Hepatocyte (in vitro differentiated cells): ENCODE data around the gene CRKL. TPM values are rescaled to one million over a fixed set of nuclear protein-coding genes. Genes with fewer than 3 reads are reported as not detected.

Experiments used
- DNase-seq: peaks from one replicate; pipeline ENCODE4 v3.0.0-alpha.2; 2016; ENCODE audit warnings: low spot score
- H2AFZ ChIP-seq: fragments of 200-600 bp; sonication (generic); 2 replicates; pipeline ENCODE4 v1.6.0; 2016; ENCODE audit warnings: antibody characterized with exemption, mild to moderate bottlenecking
- H3K27ac ChIP-seq: fragments of 200-600 bp; sonication (generic); 2 replicates; pipeline ENCODE4 v1.5.1; 2016; ENCODE audit warnings: mild to moderate bottlenecking
- H3K27me3 ChIP-seq: fragments of 200-600 bp; sonication (generic); 2 replicates; pipeline ENCODE4 v1.6.1; 2016
- H3K36me3 ChIP-seq: fragments of 200-600 bp; sonication (generic); replicated peaks from 2 replicates; pipeline ENCODE4 v1.5.1; 2016; ENCODE audit warnings: low read depth; ENCODE audit not compliant: insufficient read depth
- H3K4me1 ChIP-seq: fragments of 200-600 bp; sonication (generic); 2 replicates; pipeline ENCODE4 v1.5.1; 2016; ENCODE audit warnings: mild to moderate bottlenecking, moderate library complexity; ENCODE audit not compliant: insufficient read depth
- H3K4me2 ChIP-seq: fragments of 200-600 bp; sonication (generic); 2 replicates; pipeline ENCODE4 v1.6.0; 2016
- H3K4me3 ChIP-seq: fragments of 200-600 bp; sonication (generic); 2 replicates; pipeline ENCODE4 v1.5.1; 2016; ENCODE audit warnings: mild to moderate bottlenecking
- H3K79me2 ChIP-seq: fragments of 200-600 bp; sonication (generic); 2 replicates; pipeline ENCODE4 v1.6.0; 2017; ENCODE audit warnings: mild to moderate bottlenecking
- H3K9me2 ChIP-seq: fragments of 200-600 bp; sonication (generic); replicated peaks from 2 replicates; pipeline ENCODE4 v1.6.0; 2017; ENCODE audit warnings: mild to moderate bottlenecking; ENCODE audit not compliant: insufficient read depth
- H3K9me3 ChIP-seq: fragments of 200-600 bp; sonication (generic); 2 replicates; pipeline ENCODE4 v1.5.1; 2016; ENCODE audit warnings: low read depth, mild to moderate bottlenecking
- H4K20me1 ChIP-seq: fragments of 200-600 bp; sonication (generic); 2 replicates; pipeline ENCODE4 v1.6.0; 2016; ENCODE audit warnings: mild to moderate bottlenecking; ENCODE audit not compliant: insufficient read depth, poor library complexity, severe bottlenecking
- CTCF ChIP-seq: fragments of 200-600 bp; sonication (generic); IDR thresholded peaks from 2 replicates; pipeline ENCODE4 v1.5.1; 2016; ENCODE audit warnings: antibody characterized with exemption, mild to moderate bottlenecking; ENCODE audit not compliant: poor library complexity
- EZH2 ChIP-seq: fragments of 200-600 bp; sonication (generic); IDR thresholded peaks from 2 replicates; pipeline ENCODE4 v1.6.1; 2016; ENCODE audit warnings: antibody characterized with exemption, mild to moderate bottlenecking, borderline replicate concordance
- EZH2phosphoT487 ChIP-seq: fragments of 200-600 bp; sonication (generic); IDR thresholded peaks from one replicate; pipeline ENCODE4 v1.6.1; 2018; ENCODE audit warnings: antibody characterized with exemption, mild to moderate bottlenecking, low read depth, moderate library complexity; ENCODE audit not compliant: unreplicated experiment, severe bottlenecking
- WGBS: methylation state at CpG from one replicate; pipeline ENCODE4 v1.1.6; 2016; ENCODE audit warnings: low lambda C conversion rate; ENCODE audit errors: missing lambda C conversion rate; 5-methylcytosine and 5-hydroxymethylcytosine counted together
- polyA plus RNA-seq: library from polyadenylated mRNA; unstranded; fragments of >200 nt; fragmentation: Nextera tagmentation; extraction: Ambion mirVana; gene quantifications from 2 replicates; pipeline ENCODE4 v1.2.1, GENCODE V29; 2016
- total RNA-seq: library from RNA; depleted of rRNA; stranded (reverse); fragments of >200 nt; gene quantifications from 2 replicates; pipeline ENCODE4 v1.2.3, GENCODE V29; 2014

CRKL gene
- total and polyA plus RNA-seq, 2 experiments from 2014 or later, result 31.8 to 49.2 TPM

GRCh38 chr22:20976291-20976877, 59.2 kb downstream of the CRKL start:
- WGBS, result 87% methylated on average over 24 of the region's 24 CpGs
- DNase-seq, result no peak
- no peaks in the 10 kb centered on the region for H3K36me3 ChIP-seq
- no peak overlapping the region for H3K4me2 ChIP-seq
- no peak overlapping the region for H2AFZ ChIP-seq
- peaks cover 16% of the 10 kb centered on the region for H3K4me1 ChIP-seq
- no peaks in the 10 kb centered on the region for H3K9me3 ChIP-seq
- H4K20me1 ChIP-seq, result no peaks in the 10 kb centered on the region
- H3K27ac ChIP-seq, result no peak overlapping the region
- TF ChIP-seq EZH2phosphoT487 (no peak), CTCF (no peak), EZH2 (no peak)
- H3K9me2 ChIP-seq, result no peaks in the 10 kb centered on the region
- H3K27me3 ChIP-seq, result no peaks in the 10 kb centered on the region
- peaks cover 4% of the 10 kb centered on the region for H3K79me2 ChIP-seq
- H3K4me3 ChIP-seq, result no peak overlapping the region

- no peak overlapping the region for H3K4me2 ChIP-seq
- TF ChIP-seq EZH2phosphoT487, result no peak
- TF ChIP-seq EZH2, result no peak
- TF ChIP-seq CTCF, result no peak
- H3K9me3 ChIP-seq, result no peaks in the 10 kb centered on the region
- no peaks in the 10 kb centered on the region for H3K9me2 ChIP-seq
- H3K27me3 ChIP-seq, result no peaks in the 10 kb centered on the region
- H3K79me2 ChIP-seq, result peaks cover 5% of the 10 kb centered on the region
- WGBS, result 90% methylated on average over 10 of the region's 11 CpGs
- H4K20me1 ChIP-seq, result no peaks in the 10 kb centered on the region
- H3K4me3 ChIP-seq, result no peak overlapping the region
- DNase-seq, result no peak
- H2AFZ ChIP-seq, result no peak overlapping the region
- H3K36me3 ChIP-seq, result no peaks in the 10 kb centered on the region
- H3K4me1 ChIP-seq, result peaks cover 18% of the 10 kb centered on the region
- H3K27ac ChIP-seq, result no peak overlapping the region
These were observed 59.8 kb downstream of the CRKL start for GRCh38 chr22:20977019-20977418.

GRCh38 chr22:20977516-20978170, 60.4 kb downstream of the CRKL start:
- 94% methylated on average over 16 of the region's 17 CpGs for WGBS

More at GRCh38 chr22:20977516-20978170, 60.4 kb downstream of the CRKL start:
- Histone ChIP-seq H4K20me1 (no peaks in the 10 kb centered on the region), H3K9me3 (no peaks in the 10 kb centered on the region), H3K4me1 (peaks cover 18% of the 10 kb centered on the region), H3K27ac (no peak overlapping the region), H2AFZ (no peak overlapping the region), H3K27me3 (no peaks in the 10 kb centered on the region), H3K79me2 (peaks cover 9% of the 10 kb centered on the region), H3K4me3 (no peak overlapping the region), H3K9me2 (no peaks in the 10 kb centered on the region), H3K36me3 (no peaks in the 10 kb centered on the region), H3K4me2 (no peak overlapping the region)
- no peak for DNase-seq
- TF ChIP-seq EZH2 (no peak), EZH2phosphoT487 (no peak), CTCF (no peak)
